Measurements from ENCODE around the gene HMCN1.

GRCh38 chr1:185961664-185962063 is 227.5 kb downstream of the HMCN1 start:
- TF ChIP-seq CTCF (IDR thresholded peaks at IDR 0.05): no peak
- no peak for TF ChIP-seq POLR2A (IDR thresholded peaks at IDR 0.05)

Data from heart left ventricle (tissue), 13 donors.